OCI-LY1 (cell line): ENCODE results near the gene CALHM1.

Experiments
- H2AFZ ChIP-seq: fragments of 200-600 bp; sonication (generic), shearing (Covaris generic); 2 replicates; pipeline ENCODE4 v1.6.0; 2014; ENCODE audit warnings: antibody characterized with exemption, mild to moderate bottlenecking, low read length
- H3F3A ChIP-seq: fragments of 200-600 bp; sonication (generic), shearing (Covaris generic); 2 replicates; pipeline ENCODE4 v1.6.0; 2014; ENCODE audit warnings: mild to moderate bottlenecking, antibody characterized with exemption, low read length, moderate library complexity; ENCODE audit not compliant: insufficient read depth
- H3K27ac ChIP-seq: fragments of 200-600 bp; sonication (generic); 2 replicates; pipeline ENCODE4 v1.5.1; 2014; ENCODE audit warnings: low read length, mixed run types, mild to moderate bottlenecking, low read depth; ENCODE audit not compliant: poor library complexity, severe bottlenecking
- H3K27me3 ChIP-seq: fragments of 200-600 bp; sonication (generic); 2 replicates; pipeline ENCODE4 v1.6.0; 2014; ENCODE audit warnings: antibody characterized with exemption, mild to moderate bottlenecking, low read length, moderate library complexity; ENCODE audit not compliant: insufficient read depth
- H3K36me3 ChIP-seq: fragments of 200-600 bp; sonication (generic); 2 replicates; pipeline ENCODE4 v1.6.1; 2014; ENCODE audit warnings: mild to moderate bottlenecking, antibody characterized with exemption, low read length, moderate library complexity, mixed read lengths; ENCODE audit not compliant: insufficient read depth
- H3K4me1 ChIP-seq: fragments of 200-600 bp; sonication (generic); 2 replicates; pipeline ENCODE4 v1.5.1; 2014; ENCODE audit warnings: mild to moderate bottlenecking, low read length, moderate library complexity; ENCODE audit not compliant: insufficient read depth, severe bottlenecking
- H3K4me2 ChIP-seq: fragments of 200-600 bp; sonication (generic), shearing (Covaris generic); 2 replicates; pipeline ENCODE4 v1.6.1; 2014; ENCODE audit warnings: low read length
- H3K4me3 ChIP-seq: fragments of 200-600 bp; sonication (generic); 2 replicates; pipeline ENCODE4 v1.5.1; 2014; ENCODE audit warnings: low read length, low read depth, mild to moderate bottlenecking, mixed read lengths; ENCODE audit not compliant: poor library complexity, severe bottlenecking
- H3K79me2 ChIP-seq: fragments of 200-600 bp; shearing (Covaris generic); 2 replicates; pipeline ENCODE4 v1.6.1; 2016; ENCODE audit warnings: mixed run types, low read length, mixed read lengths; ENCODE audit not compliant: insufficient read depth
- H3K9ac ChIP-seq: fragments of 200-600 bp; sonication (generic), shearing (Covaris generic); 2 replicates; pipeline ENCODE4 v1.6.1; 2014; ENCODE audit warnings: mild to moderate bottlenecking, low read length, mixed read lengths
- H3K9me2 ChIP-seq: fragments of 200-600 bp; sonication (generic), shearing (Covaris generic); 2 replicates; pipeline ENCODE4 v1.6.1; 2014; ENCODE audit warnings: low read depth, mild to moderate bottlenecking, low read length, mixed read lengths
- H3K9me3 ChIP-seq: fragments of 200-600 bp; shearing (Covaris generic); 2 replicates; pipeline ENCODE4 v1.6.1; 2014; ENCODE audit warnings: low read length, mixed read lengths
- H4K20me1 ChIP-seq: fragments of 200-600 bp; sonication (generic), shearing (Covaris generic); 2 replicates; pipeline ENCODE4 v1.6.0; 2016; ENCODE audit warnings: mild to moderate bottlenecking, low read length; ENCODE audit not compliant: insufficient read depth
- EZH2 ChIP-seq: fragments of 200-600 bp; sonication (generic), shearing (Covaris generic); IDR thresholded peaks from 2 replicates; pipeline ENCODE4 v1.8.0; 2017; ENCODE audit warnings: borderline replicate concordance, mixed run types, mild to moderate bottlenecking, antibody characterized with exemption, low read length, moderate library complexity, mixed read lengths
- TF ChIP-seq, protein P1 (sequence below): fragments of 200-600 bp; sonication (generic), shearing (Covaris generic); IDR thresholded peaks from 2 replicates; pipeline ENCODE4 v1.5.1; 2017; ENCODE audit warnings: mild to moderate bottlenecking, antibody characterized with exemption, low read length, moderate library complexity, mixed read lengths

CALHM1 gene

DNA sequence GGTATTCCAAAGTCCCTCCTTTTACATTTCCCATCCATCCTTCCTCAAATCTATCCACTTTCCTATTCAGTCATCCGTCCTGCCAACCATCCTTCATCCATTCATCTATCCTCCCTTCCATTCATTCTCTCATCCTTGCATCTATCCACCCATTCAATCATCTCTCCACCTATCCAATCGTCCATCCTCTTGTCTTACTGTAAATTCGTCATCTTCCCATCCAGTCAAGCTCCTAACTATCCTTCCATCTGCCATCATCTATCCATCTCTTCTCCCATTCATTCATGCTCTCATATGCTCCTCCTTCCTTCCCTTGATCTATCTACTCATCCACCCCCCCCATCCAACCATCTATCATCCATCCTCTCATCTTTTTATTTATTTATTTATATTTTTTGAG is 15.4 kb upstream of the CALHM1 start:
- H4K20me1 ChIP-seq = no peaks in the 10 kb centered on the region
- no peak for TF ChIP-seq EZH2
- TF ChIP-seq, protein P1, sequence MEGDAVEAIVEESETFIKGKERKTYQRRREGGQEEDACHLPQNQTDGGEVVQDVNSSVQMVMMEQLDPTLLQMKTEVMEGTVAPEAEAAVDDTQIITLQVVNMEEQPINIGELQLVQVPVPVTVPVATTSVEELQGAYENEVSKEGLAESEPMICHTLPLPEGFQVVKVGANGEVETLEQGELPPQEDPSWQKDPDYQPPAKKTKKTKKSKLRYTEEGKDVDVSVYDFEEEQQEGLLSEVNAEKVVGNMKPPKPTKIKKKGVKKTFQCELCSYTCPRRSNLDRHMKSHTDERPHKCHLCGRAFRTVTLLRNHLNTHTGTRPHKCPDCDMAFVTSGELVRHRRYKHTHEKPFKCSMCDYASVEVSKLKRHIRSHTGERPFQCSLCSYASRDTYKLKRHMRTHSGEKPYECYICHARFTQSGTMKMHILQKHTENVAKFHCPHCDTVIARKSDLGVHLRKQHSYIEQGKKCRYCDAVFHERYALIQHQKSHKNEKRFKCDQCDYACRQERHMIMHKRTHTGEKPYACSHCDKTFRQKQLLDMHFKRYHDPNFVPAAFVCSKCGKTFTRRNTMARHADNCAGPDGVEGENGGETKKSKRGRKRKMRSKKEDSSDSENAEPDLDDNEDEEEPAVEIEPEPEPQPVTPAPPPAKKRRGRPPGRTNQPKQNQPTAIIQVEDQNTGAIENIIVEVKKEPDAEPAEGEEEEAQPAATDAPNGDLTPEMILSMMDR = no peak
- H3K9me2 ChIP-seq = no peaks in the 10 kb centered on the region
- H3K9ac ChIP-seq = no peak overlapping the region
- no peaks in the 10 kb centered on the region for H3K9me3 ChIP-seq
- H3F3A ChIP-seq = no peaks in the 10 kb centered on the region
- H3K4me2 ChIP-seq = no peak overlapping the region
- H3K36me3 ChIP-seq = no peaks in the 10 kb centered on the region
- H3K4me3 ChIP-seq = no peak overlapping the region
- H3K79me2 ChIP-seq = no peaks in the 10 kb centered on the region
- H3K27ac ChIP-seq = no peak overlapping the region
- H3K27me3 ChIP-seq = no peaks in the 10 kb centered on the region
- no peak overlapping the region for H2AFZ ChIP-seq
- peaks cover 30% of the 10 kb centered on the region for H3K4me1 ChIP-seq

DNA sequence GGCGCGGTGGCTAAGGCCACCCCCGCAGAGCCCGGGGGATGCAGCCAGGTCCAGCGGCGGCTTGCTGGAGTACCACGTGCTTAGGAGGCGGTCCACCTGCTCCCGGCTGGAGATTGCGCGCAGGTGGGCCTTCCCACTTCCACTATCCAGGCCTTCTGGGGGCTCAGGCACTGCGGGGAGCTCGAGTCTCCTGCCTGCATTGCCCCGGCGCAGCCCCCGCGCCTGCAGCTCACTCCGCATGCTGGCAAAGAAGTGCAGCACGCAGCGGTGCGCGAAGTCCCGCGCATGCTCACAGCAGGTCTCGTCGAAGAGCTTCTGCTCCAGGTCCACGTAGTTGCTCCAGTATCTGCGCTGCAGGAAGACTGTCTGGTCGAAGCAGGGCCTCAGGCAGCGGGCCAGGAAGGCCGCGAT is 14.6 kb upstream of the CALHM1 start:
- H3K9me3 ChIP-seq = no peaks in the 10 kb centered on the region
- no peaks in the 10 kb centered on the region for H3K79me2 ChIP-seq
- H3K9me2 ChIP-seq = no peaks in the 10 kb centered on the region
- no peak overlapping the region for H3K9ac ChIP-seq
- H3K36me3 ChIP-seq = no peaks in the 10 kb centered on the region
- no peak overlapping the region for H3K27ac ChIP-seq
- TF ChIP-seq EZH2 = no peak
- TF ChIP-seq, protein P1 = no peak
- no peaks in the 10 kb centered on the region for H3F3A ChIP-seq
- no peak overlapping the region for H3K4me2 ChIP-seq
- no peaks in the 10 kb centered on the region for H4K20me1 ChIP-seq
- H3K4me3 ChIP-seq = no peak overlapping the region
- H3K27me3 ChIP-seq = no peaks in the 10 kb centered on the region
- H3K4me1 ChIP-seq = peaks cover 30% of the 10 kb centered on the region
- H2AFZ ChIP-seq = no peak overlapping the region

DNA sequence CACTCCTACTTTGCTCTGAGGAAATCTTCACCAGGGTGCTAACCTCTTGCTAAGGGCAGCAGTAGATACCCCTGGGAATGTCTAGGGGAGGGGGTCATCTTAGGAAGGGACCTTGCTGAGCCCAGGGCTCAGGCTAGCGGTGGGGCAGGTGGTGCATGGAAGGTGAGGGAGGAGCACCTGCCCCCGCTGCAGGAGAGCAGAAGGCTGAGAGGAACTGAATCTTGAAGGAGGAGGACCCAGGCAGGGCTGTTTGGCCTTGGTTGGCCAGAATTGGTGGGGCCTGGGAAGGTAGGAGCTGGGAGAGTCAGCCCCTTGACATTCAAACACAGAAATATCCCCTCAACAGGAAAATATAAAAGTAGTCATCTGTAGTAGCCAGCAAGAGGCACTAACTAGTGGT is 13.3 kb upstream of the CALHM1 start:
- Histone ChIP-seq H3K79me2 (no peaks in the 10 kb centered on the region), H3K4me3 (peak overlapping the region; percentile 40), H3K36me3 (no peaks in the 10 kb centered on the region), H4K20me1 (no peaks in the 10 kb centered on the region), H3K9me3 (no peaks in the 10 kb centered on the region), H3K9me2 (no peaks in the 10 kb centered on the region), H3K27me3 (no peaks in the 10 kb centered on the region), H3K9ac (peak overlapping the region; percentile 55; the same call in 1 of the 2 replicates), H3K4me1 (peaks cover 42% of the 10 kb centered on the region), H3K27ac (peak overlapping the region; percentile 91), H2AFZ (no peak overlapping the region), H3K4me2 (peak overlapping the region; percentile 55), H3F3A (no peaks in the 10 kb centered on the region)
- TF ChIP-seq, protein P1 = no peak
- no peak for TF ChIP-seq EZH2
